Measurements from ENCODE around the gene GPR107. TPM values are rescaled to one million over a fixed set of nuclear protein-coding genes. Genes with fewer than 3 reads are reported as not detected.

The GPR107 gene
- total RNA-seq, 1 experiment from 2014 or later = 13.0 TPM

DNA sequence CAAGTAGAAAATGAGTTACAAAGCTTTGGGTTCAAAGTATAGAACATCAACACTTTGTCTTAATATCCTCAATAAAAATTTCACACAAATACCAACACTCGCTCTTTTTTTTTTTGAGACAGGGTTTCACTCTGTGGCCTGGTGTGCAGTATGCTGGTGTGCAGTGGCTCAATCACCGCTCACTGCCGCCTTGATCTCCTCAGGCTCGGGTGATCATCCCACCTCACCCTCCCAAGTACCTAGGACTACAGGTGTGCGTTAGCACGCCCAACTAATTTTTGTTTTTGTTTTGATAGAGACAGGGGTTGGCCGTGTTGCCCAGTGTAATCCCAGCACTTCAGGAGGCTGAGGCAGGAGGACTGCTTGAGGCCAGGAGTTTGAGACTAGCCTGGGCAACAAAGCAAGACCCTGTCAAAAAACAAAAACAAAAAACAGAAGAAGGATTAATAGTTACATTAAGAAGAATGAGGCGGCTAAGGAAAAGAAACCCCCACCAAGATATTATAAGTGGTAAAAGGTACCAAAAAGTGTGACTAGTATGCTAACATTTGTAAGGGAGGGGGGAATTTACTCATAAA lies 31.1 kb upstream of the GPR107 start:
- Histone ChIP-seq H3K27me3 (ENCODE audit: control insufficient read depth, insufficient read depth, low read length) (no peaks in the 10 kb centered on the region), H3K36me3 (replicated peaks; ENCODE audit: control insufficient read depth, insufficient read depth, low read length) (no peaks in the 10 kb centered on the region), H3K4me3 (ENCODE audit: insufficient read depth, low read depth, low read length) (no peak overlapping the region)
- DNase-seq = no peak

- Histone ChIP-seq H3K27me3 (ENCODE audit: control insufficient read depth, insufficient read depth, low read length) (no peaks in the 10 kb centered on the region), H3K36me3 (replicated peaks; ENCODE audit: control insufficient read depth, insufficient read depth, low read length) (no peaks in the 10 kb centered on the region), H3K4me3 (ENCODE audit: insufficient read depth, low read depth, low read length) (no peak overlapping the region)
- DNase-seq = no peak
These were observed 30.4 kb upstream of the GPR107 start for GRCh38 chr9:130023144-130023787.

- no peak overlapping the region for H3K4me3 ChIP-seq (ENCODE audit: insufficient read depth, low read depth, low read length)
- H3K27me3 ChIP-seq (ENCODE audit: control insufficient read depth, insufficient read depth, low read length) = no peaks in the 10 kb centered on the region
- no peaks in the 10 kb centered on the region for H3K36me3 ChIP-seq (replicated peaks; ENCODE audit: control insufficient read depth, insufficient read depth, low read length)
- DNase-seq = no peak
These were observed 29.6 kb upstream of the GPR107 start for GRCh38 chr9:130023994-130024596.

- no peak for DNase-seq
- H3K27me3 ChIP-seq (ENCODE audit: control insufficient read depth, insufficient read depth, low read length) = no peaks in the 10 kb centered on the region
These were observed 29.1 kb upstream of the GPR107 start for GRCh38 chr9:130024597-130024994.

DNA sequence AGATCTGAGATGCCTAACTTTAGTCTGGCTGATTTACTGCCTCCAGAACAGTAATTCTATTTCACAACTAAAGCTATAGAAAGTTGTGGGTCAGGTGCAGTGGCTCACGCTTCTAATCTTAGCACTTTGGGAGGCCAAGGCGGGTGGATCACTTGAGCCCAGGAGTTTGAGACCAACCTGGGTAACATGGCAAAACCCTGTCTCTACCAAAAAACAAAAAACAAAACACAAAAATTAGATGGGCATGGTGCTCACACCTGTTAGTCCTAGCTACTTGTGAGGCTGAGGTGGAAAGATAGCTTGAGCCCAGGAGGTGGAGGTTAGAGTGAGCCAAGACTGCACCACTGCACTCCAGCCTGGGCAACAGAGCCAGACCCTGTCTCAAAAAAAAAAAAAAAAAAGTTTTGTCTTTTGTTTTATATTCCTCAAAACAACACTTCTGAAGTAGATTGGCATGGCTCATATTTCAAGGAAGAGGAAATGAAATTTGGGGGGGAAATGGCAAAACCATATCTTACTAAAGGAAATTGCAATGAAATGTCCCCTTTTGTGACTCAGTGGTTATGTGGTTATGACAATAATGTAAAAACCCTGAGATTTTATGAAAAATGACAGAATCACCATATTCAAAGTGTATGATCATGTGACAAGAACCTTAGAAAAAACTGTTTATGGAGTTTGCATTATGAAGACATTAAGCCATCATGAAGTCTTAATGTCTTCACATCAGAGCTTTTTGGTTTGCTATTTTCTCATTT lies 26.9 kb upstream of the GPR107 start:
- no peak for DNase-seq
- no peaks in the 10 kb centered on the region for H3K36me3 ChIP-seq (replicated peaks; ENCODE audit: control insufficient read depth, insufficient read depth, low read length)
- no peak overlapping the region for H3K4me3 ChIP-seq (ENCODE audit: insufficient read depth, low read depth, low read length)

More at GRCh38 chr9:130024597-130024994, 29.1 kb upstream of the GPR107 start:
- no peak overlapping the region for H3K4me3 ChIP-seq (ENCODE audit: insufficient read depth, low read depth, low read length)
- H3K36me3 ChIP-seq (replicated peaks; ENCODE audit: control insufficient read depth, insufficient read depth, low read length) = no peaks in the 10 kb centered on the region

DNA sequence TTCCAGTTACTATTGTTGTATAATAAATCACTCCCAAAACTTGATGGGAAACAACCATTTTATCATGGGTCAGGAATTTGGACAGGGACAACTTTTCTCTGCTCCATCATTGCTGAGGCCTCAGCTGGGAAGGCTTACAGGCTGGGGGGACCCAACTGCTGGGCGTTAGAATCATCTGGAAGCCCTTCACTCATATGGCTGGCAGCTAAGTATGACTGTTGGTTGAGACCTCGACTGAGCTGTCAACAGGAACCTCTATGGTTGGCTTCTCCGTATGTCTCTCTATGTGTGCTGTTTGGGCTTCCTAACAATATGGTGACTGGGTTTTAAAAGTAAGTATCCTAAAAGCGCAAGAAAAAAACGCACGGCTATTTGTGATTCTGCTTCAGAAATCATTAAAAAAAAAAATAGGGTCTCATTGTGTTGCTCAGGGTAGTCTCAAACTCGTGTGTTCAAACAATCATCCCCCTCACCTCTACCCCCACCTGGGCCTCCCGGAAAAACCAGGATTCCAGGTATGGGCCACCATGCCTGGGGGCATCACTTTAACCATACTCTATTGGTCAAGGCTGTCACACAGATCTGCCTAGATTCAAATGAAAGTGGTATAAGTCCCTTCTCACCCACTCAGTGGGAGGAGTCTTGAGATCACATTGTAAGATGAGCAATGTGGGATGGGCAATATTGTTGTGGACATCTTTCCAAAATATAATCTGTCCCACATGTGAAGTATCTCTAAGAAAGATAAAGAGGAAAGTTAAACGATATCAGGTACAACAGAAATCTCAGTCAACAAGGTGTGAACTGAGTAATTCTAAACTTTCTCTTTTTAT lies 26.0 kb upstream of the GPR107 start:
- no peak for DNase-seq
- no peaks in the 10 kb centered on the region for H3K27me3 ChIP-seq (ENCODE audit: control insufficient read depth, insufficient read depth, low read length)
- H3K36me3 ChIP-seq (replicated peaks; ENCODE audit: control insufficient read depth, insufficient read depth, low read length) = no peaks in the 10 kb centered on the region
- no peak overlapping the region for H3K4me3 ChIP-seq (ENCODE audit: insufficient read depth, low read depth, low read length)

More for the DNA sequence above, 26.9 kb upstream of the GPR107 start:
- no peaks in the 10 kb centered on the region for H3K27me3 ChIP-seq (ENCODE audit: control insufficient read depth, insufficient read depth, low read length)

GRCh38 chr9:130028493-130029222 lies 25.0 kb upstream of the GPR107 start:
- no peak for DNase-seq
- Histone ChIP-seq H3K27me3 (ENCODE audit: control insufficient read depth, insufficient read depth, low read length) (no peaks in the 10 kb centered on the region), H3K4me3 (ENCODE audit: insufficient read depth, low read depth, low read length) (no peak overlapping the region), H3K36me3 (replicated peaks; ENCODE audit: control insufficient read depth, insufficient read depth, low read length) (no peaks in the 10 kb centered on the region)

- no peak for DNase-seq
- H3K4me3 ChIP-seq (ENCODE audit: insufficient read depth, low read depth, low read length) = no peak overlapping the region
- H3K36me3 ChIP-seq (replicated peaks; ENCODE audit: control insufficient read depth, insufficient read depth, low read length) = no peaks in the 10 kb centered on the region
- H3K27me3 ChIP-seq (ENCODE audit: control insufficient read depth, insufficient read depth, low read length) = no peaks in the 10 kb centered on the region
These were observed 24.3 kb upstream of the GPR107 start for GRCh38 chr9:130029223-130029973.

- DNase-seq = no peak
- Histone ChIP-seq H3K27me3 (ENCODE audit: control insufficient read depth, insufficient read depth, low read length) (no peaks in the 10 kb centered on the region), H3K36me3 (replicated peaks; ENCODE audit: control insufficient read depth, insufficient read depth, low read length) (no peaks in the 10 kb centered on the region), H3K4me3 (ENCODE audit: insufficient read depth, low read depth, low read length) (no peak overlapping the region)
These were observed 23.0 kb upstream of the GPR107 start for GRCh38 chr9:130030651-130031127.

DNA sequence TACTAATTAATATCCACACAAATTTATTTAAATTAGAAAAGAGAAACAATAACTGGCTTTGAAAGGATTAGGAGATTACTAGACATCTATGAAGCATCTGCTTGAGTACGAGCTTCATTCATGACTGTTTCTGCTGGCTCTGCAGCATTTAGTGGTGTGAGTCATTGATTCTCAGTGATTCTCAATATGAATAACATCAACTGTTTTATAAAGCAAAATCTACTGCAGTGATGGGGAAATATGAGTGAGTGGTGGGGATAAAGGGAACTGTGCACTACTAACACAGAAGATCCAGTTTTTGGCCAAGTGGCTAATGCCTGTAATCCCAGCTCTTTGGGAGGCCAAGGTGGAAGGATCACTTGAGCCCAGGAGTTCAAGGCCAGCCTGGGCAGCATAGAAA lies 19.1 kb upstream of the GPR107 start:
- no peaks in the 10 kb centered on the region for H3K27me3 ChIP-seq (ENCODE audit: control insufficient read depth, insufficient read depth, low read length)
- no peaks in the 10 kb centered on the region for H3K36me3 ChIP-seq (replicated peaks; ENCODE audit: control insufficient read depth, insufficient read depth, low read length)
- DNase-seq = no peak
- no peak overlapping the region for H3K4me3 ChIP-seq (ENCODE audit: insufficient read depth, low read depth, low read length)

DNA sequence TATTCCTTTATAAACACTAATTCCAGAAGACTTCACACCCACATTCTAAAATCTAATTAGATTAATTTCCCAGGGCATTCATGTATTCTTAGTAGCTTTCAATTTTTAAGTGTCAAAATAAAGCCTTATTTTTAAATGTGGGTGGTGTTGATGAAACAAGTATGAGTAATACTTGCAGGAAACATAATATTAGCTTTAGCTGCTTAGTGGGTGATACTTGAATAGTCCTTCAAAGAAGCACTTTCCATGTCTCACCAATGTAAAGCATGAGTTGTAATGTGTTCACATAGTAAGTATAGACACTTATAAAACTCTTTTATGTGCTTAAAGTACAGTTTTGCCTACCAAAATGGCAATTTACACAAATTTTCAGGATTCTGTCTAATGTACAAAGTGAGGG lies 17.6 kb upstream of the GPR107 start:
- H3K36me3 ChIP-seq (replicated peaks; ENCODE audit: control insufficient read depth, insufficient read depth, low read length) = no peaks in the 10 kb centered on the region
- no peak for DNase-seq
- no peak overlapping the region for H3K4me3 ChIP-seq (ENCODE audit: insufficient read depth, low read depth, low read length)
- H3K27me3 ChIP-seq (ENCODE audit: control insufficient read depth, insufficient read depth, low read length) = no peaks in the 10 kb centered on the region

GRCh38 chr9:130039528-130040147 lies 14.1 kb upstream of the GPR107 start:
- H3K27me3 ChIP-seq (ENCODE audit: control insufficient read depth, insufficient read depth, low read length) = peaks cover 4% of the 10 kb centered on the region; the same call in 1 of the 2 replicates
- H3K4me3 ChIP-seq (ENCODE audit: insufficient read depth, low read depth, low read length) = no peak overlapping the region
- H3K36me3 ChIP-seq (replicated peaks; ENCODE audit: control insufficient read depth, insufficient read depth, low read length) = no peaks in the 10 kb centered on the region
- DNase-seq = peak; percentile 63

All from H7 (cell line).